Ecto neural progenitor cell (in vitro differentiated cells): Measurements from ENCODE around the gene ARHGAP4.

ENCODE experiments used
- DNase-seq: peaks from one replicate; pipeline ENCODE4 v3.0.0-alpha.2; 2018; ENCODE audit warnings: low spot score

ARHGAP4 gene

DNA sequence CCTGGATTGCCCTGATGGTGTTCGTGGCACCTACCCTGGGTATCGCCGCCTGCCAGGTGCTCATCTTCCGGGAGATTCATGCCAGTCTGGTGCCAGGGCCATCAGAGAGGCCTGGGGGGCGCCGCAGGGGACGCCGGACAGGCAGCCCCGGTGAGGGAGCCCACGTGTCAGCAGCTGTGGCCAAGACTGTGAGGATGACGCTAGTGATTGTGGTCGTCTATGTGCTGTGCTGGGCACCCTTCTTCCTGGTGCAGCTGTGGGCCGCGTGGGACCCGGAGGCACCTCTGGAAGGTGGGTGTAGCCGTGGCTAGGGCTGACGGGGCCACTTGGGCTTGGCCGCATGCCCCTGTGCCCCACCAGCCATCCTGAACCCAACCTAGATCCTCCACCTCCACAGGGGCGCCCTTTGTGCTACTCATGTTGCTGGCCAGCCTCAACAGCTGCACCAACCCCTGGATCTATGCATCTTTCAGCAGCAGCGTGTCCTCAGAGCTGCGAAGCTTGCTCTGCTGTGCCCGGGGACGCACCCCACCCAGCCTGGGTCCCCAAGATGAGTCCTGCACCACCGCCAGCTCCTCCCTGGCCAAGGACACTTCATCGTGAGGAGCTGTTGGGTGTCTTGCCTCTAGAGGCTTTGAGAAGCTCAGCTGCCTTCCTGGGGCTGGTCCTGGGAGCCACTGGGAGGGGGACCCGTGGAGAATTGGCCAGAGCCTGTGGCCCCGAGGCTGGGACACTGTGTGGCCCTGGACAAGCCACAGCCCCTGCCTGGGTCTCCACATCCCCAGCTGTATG lies 19.7 kb downstream of the ARHGAP4 start:
- DNase-seq = no peak

DNA sequence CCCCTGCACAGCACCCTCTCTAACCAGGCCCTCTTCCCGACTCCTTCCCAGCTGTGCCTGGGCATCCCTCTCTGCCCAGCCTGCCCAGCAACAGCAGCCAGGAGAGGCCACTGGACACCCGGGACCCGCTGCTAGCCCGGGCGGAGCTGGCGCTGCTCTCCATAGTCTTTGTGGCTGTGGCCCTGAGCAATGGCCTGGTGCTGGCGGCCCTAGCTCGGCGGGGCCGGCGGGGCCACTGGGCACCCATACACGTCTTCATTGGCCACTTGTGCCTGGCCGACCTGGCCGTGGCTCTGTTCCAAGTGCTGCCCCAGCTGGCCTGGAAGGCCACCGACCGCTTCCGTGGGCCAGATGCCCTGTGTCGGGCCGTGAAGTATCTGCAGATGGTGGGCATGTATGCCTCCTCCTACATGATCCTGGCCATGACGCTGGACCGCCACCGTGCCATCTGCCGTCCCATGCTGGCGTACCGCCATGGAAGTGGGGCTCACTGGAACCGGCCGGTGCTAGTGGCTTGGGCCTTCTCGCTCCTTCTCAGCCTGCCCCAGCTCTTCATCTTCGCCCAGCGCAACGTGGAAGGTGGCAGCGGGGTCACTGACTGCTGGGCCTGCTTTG lies 20.5 kb downstream of the ARHGAP4 start:
- no peak for DNase-seq

DNA sequence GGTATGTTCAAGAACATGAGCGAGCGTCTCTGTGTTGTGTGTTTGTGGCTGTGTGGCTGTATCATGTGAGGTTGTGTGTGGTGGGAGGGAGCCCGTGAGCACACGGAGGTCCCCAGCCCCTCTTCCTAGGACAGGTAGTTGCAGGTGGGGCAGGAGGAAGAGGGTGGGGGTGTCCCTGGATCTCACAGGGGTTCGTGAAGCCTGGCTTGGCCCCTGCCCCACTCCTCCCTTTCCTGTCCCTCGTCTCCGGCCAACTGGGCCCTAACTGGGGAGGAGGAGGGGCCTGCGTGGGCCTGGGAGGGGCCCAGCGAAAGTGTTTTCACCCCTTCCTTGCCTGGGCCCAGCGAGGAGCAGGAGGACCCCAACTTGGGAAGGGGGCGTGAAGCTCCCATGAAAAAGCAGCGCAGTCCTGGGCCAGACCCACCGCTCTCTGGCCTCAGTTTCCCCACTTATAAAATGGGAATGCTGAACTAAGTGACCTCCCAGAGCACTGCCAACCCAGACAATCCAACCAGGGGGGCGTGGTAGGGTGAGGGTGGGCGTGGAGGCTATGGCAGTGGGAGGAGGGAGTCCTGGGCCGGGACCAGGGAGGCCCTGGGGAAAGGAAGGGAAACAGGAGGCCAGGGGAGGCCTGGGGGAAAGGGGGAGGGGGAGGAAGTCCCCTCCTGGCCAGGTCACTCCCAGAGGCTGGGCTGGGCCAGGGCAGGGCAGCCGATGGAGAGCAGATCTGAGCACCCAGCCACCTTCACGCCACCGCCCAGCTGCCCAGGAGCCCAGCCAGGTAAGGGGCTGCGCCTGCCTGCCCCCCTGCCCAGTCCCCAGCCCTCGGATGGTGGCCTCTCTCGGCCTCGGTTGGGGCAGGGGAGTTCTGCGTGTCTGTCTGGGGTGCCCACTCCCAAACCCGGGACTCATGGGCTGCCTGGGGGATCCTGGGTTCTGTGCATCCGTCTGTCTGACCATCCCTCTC lies 21.8 kb downstream of the ARHGAP4 start, which contains the start of gene AVPR2:
AVPR2 (plus strand) TSS at position 683 of the 967 bp plus-strand sequence. CDS start 473 bp downstream, outside the sequence.
- no peak for DNase-seq

DNA sequence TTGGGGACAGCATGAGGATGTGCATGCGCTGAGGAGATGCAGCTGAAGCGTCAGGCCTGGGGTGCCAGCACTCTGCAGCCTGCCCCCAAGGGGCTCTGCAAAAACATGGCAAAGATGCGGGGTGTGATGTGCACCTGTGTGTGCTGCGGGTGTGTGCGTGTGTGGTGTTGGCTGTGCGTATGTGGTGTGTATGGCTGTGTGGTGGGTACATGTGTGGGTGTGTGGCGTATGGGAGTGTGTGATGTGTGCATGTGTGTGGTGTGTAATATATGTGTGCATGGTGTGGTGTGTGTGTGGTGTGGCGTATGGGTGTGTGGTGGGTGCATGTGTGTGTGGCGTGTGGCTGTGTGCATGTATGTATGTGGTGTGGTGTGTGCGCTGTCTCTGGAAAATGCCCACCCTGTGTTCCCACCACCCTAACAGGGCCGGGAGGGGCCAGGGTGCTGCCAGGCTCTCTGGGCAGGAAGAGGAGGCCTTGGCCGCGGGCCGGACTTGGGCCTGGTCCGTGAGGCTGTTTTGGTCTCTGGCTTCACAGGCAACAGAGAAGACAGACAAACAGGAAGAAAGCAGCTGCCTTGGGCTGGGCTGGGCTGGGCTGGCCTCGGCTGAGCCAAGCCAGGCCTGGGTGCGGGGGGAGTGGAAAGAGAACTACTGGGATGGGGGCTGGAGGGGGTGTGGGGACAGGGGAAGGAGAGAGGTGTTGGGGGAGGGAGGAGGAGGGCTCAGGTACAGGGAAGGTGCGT lies 22.7 kb downstream of the ARHGAP4 start:
- DNase-seq = no peak

DNA sequence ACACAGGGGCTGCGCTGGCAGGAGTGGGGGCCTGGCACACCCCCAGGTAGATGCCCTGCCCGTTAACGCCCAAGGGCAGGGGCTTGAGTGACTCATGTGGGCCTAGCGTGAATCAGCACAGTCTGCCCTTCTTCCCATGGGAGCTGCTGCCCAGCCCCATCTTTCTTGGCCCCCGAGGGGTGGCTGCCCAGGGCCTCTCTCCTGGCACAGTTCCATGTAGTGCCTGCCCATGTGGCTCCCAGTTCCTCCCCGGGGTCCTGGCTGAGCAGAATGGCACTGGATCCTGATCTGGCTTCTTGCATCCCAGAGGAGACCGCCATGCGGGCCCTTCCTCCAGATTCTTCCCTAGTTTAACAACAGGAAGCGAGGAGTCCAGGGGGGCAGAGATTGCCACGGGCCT lies 23.7 kb downstream of the ARHGAP4 start:
- DNase-seq = no peak

DNA sequence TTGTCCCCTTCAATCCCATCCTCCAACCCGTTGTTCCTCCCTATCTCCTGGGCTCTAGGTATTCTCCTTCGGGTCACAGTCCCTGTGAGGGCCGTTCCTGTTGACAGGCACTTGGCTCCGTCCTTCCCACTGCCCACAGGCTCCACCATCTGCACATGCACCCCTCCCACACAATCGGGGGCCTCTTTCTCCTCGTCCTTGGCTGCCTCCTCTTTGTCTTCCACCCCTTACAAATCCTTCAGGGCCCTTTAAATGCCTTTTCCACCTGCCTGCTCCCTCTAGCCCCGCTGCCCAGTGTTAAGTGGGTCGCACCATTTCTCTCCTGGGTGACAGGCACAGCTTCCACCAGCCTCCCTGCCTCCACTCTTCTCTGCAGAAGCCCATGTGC lies 24.3 kb downstream of the ARHGAP4 start:
- DNase-seq = no peak

DNA sequence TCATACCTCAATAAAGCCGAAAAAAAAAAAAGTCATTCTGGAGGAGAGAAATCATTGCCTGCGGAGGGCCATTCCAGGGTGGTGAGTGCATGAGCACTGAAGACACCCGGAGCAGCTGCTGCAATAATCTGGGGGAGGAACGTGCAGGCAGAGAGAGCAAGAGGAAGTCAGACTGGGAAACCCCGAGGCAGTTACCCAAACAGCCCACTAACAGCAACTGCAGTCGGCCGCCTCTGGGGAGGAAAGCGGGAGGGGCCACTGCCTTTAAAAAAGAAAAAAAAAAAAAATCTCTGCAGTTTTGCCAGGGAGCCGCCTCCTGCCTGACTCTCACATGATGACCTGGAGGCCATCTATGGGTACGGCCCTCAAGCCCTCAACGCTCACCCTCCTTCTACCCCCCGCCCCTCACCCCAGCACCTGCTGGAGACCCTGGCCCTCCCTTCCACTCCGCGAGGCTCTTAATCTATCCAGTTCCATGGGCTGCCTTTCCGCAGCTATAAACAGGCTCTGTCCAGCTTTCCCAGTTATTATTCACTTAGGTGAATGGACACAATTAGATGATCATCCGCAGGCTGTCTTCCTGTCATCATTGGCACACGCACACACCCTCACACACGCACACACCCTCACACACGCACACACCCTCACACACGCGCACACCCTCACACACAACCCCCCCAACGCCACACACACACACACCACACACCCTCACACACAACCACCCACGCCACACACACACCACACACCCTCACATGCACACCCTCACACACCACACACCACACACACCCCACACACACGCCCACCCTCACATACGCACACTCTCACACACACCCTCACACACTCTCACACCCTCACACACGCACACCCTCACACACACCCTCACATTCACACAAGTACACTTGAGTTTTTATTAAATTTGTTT lies 25.0 kb downstream of the ARHGAP4 start:
- no peak for DNase-seq

DNA sequence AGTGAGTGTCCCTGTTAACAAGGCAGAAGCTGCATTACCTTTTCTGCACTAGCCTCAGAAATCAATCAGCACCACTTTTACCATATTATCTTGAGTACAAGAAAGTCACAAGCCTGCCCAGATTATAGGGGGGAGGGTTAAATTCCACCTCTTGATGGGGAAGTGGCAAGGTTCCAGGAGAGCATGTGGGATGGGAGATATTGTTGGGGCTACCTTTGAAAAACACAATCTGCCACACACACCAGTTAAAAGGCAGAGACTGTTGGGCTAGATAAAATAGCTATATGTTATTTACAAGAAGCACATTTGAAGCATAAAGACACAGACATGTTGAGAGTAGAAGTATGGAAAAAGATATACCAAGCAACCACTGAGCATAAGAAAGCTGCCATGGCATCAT lies 28.2 kb downstream of the ARHGAP4 start:
- DNase-seq = no peak

DNA sequence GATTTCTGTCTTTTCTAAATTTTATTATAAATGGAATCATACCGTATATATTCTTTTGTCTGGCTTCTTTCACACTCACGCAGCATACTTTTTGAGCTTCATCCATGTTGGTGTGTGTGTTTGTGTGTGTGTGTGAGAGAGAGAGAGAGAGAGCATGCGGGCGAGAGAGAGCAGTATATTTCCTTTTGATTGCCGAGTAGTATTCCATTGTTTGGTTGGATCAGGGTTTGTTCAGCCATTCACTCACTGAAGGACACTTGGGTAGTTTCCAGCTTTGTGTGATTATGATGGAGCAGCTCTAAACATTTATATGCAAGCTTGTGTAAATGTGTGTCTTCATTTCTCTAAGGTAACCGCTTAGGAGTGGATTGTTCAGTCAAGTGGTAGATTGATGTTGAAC lies 36.9 kb downstream of the ARHGAP4 start:
- no peak for DNase-seq

DNA sequence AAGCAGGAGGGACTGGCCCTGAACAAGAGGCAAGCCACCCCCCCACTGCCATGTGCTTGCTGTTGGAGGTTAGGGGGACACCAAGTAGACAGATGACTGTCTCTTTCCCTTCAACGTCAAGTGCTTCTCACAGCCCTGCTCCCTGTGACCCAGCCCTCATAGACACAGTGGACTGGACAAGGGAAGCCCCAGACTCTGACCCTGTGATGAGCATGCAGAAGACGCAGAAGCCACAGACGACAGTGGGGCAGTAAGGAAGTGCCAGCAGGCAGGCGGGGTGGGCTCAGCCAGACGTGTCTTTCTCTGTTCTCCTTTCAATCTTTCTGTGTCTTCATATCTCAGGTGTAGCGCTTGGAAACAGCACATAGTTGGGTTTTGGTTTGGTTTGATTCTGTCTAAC lies 37.7 kb downstream of the ARHGAP4 start:
- no peak for DNase-seq

DNA sequence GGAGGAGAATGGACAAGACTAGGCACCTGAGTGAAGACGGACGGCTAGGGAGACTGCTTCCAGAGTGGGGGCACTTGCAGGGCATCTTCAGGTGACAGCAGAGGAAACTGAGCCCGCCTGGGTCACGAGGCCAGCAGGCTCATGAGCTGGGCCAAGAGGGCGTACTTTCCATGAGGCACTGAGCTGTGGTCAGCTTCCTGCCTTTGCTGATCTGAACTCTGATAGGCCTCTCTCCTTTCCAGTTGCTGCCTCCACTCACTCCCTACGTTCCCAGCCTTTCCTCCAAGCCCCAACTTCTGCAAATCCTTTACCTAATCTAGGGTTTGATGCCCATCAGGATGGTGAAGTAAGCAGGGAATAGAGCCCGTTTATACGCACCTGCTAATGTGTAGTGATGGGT lies 38.7 kb downstream of the ARHGAP4 start:
- DNase-seq = no peak

DNA sequence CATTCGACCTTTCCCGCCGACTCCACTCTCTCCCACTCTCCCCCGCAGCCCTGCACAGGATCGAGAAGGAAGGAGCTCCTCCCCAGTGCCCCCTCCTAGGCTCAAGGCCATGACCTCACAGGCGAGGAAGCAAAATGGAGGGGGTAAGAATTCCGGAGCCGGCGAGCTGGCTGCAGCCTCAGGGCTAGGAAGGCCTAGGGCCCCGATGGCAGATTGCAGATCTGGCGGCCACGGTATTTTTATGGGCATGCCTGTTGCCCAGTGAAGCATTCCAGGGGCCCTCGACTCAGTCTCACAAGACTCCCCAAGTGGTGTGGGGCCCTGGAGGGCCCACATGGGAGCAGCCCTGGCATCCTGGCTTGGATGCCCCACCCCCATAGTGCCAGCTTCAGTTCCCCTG lies 39.1 kb downstream of the ARHGAP4 start:
- no peak for DNase-seq

DNA sequence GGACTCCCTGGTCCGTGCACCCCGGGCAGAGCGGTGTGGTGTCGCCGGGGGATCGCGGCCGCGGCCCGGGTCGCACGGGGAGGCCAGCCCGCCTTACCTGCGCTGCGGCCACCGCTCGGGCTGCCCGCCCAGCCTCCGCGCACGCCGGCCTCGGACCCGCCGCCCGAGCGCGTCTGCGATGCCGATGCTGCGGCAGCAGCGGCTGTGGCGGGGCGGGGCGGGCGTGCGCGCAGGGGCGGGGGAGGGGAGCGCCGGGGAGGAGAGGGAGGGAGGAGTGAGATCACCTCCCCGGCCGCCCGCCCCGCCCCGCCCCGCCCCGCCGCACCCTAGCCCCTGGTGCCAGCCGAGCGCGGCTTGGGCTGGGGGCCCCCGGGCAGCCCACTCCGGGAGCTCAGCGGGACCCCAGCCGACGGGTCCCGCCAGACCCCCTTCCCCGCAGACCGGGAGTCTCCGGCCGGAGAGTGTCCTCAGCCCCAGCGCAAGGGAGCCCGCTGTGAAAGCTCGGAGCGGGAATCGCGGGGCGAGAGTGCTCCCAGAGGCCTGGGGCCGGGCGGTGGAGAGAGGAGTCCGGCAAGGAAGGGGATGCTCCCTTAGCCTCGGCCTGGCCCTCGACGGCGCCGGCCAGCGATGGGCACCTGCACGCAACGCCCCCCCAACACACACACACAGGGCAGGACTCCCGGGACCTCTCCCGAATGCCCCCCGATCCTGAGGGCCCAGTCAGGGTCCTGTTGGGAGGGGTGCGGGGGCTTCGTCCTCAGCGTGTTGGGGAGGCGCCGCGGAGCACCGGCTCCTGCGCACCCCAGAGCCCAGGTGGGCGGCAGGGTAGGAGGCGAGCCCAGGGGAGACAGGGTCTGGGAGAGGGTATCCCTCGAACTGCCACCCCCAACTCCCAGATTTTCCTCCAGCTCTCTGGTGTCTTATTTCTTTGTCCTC lies 39.8 kb downstream of the ARHGAP4 start, which contains the start of gene L1CAM:
L1CAM (minus strand) TSS at position 206 of the 936 bp plus-strand sequence. CDS start 10,337 bp downstream, outside the sequence.
- no peak for DNase-seq

DNA sequence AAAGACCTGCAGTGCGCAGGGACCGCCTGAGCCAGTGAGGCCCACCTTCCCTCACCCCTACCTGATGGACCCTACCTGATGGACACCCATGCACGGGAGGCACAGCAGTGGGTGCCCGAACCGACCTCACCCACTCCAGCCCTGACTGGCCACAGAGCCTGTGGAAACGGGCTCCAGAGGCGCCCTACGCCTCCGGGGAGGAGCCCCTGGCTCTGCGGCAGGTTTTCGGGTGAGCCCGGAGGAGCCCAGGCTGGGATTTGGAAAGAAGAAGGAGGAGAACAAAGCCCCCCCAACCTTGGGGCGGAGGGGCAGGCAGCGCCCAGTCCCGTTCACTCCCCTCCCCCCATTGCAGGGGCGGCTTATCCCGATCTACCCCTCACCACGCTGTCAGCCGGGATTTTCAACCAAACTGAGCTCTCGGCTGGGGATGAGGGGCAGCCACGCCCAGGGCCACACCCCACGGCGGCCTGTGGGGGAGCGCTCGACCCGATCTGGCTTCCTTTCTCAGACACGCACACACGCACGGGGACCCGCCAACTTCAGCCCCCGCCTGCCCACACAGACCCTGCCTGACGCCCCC lies 40.8 kb downstream of the ARHGAP4 start:
- DNase-seq = no peak

DNA sequence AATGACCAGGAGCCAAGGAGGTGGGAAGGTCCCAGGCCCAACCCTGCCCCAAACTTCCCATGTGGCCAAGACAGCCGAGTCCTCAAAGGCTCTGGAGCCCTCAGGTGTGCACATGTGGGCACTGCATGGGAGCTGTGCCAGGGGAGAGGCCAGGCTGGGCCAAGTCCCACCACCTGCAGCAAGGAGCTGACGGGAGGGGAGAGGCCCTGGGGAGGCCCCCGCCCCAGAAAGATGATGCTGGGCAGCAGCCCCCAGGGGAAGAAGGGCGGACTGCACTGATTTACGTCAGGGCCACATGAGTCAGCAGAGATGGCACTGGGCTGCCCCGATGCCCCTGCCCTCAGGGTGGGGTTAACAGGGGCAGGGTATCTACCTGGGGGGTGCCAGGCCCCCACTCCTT lies 41.5 kb downstream of the ARHGAP4 start:
- no peak for DNase-seq

DNA sequence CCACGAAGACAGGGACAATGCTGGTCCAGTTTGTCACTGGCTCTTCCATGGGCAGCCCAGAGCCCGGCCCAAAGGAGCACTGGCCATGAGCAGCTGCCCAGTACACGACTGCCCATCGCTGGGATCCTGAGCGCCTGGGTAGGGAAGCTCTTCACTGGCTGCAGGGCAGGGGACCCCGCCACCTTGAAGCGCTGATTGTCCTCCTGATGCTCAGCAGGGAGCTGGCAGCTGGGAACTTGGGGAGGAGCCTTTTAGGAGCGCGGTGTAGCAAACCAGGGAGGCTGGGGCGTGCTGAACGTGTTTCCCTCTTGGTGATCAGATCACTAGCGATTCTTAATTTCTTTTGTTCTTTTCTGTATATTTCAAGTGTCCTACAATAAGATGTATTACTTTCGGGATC lies 41.9 kb downstream of the ARHGAP4 start:
- DNase-seq = no peak

DNA sequence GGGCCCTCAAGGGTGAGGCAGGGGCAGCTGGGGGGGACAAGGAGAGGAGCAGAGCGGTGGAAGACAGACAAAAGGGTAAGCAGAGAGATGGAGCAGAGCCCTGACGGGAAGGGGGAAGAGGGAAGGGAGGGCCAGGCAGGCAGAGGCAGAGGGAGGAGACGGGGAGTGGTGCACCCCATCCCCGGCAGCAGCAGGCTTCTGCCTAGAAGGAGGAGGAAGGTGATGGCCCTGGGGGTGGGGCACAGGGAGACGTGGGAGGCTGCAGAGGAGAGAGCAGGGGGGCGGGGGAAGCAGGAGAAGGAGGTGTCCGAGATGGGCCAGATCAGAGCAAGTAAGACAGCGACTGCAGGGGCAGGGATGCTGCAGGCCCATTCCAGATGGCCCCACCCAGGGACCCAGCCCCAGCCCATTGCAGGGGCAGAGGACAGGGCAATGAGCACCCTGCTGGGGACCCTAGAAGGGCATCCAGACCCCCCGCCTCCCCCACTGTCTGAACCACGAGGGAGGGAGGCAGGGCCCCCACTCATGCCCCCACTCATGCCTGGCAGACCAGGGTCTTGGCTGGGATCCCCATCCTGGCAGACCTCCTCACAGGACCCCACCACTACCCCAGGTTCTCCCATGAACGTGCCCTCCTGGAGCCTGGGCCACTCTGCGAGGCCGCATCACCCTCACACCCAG lies 42.8 kb downstream of the ARHGAP4 start:
- DNase-seq = no peak

DNA sequence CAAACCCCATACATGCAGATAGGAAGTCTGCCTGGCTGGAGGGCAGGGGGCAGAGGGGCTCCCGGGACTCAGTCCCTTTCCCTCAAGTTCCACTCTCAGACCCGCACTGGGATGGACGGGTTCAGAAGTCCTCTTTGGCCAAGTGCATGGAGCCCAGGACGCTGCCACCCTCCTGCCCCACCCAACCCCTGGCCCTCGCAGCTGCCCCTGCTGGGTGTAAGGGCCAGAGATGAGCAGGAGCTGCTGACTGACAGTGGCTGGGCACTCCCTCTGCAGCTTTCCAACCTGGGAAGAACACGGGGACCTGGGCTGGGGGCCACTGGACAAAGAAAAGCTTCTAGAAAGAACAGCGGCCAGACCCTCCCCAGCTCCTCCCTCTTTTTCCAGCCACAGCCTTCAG lies 43.5 kb downstream of the ARHGAP4 start:
- no peak for DNase-seq

DNA sequence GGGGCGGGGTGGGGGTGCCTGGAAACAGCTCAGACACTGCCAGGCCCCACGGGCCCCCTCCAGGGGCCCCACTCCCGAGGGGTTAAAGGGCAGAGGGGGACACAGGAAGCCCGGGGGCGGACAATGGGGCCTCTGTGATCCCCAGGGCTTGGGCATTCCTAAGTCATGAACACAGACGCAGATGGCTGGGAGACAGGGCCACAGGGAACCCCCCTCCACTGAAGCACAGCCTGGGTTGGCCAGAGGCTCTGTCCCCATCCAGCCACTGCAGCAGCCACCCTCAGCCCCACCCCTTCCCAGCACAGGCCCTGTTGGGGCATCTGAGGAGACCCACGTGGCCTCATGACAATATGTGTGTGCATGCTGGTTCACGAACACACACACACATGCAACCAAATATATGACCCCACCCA lies 44.0 kb downstream of the ARHGAP4 start:
- no peak for DNase-seq
